Kidney epithelial cell (primary cell): ENCODE measurements around the gene EIF1B. TPM values are rescaled to one million over a fixed set of nuclear protein-coding genes. Genes with fewer than 3 reads are reported as not detected.

Source experiments
- DNase-seq: peaks from one replicate; pipeline ENCODE4 v3.0.0-alpha.2; 2010; ENCODE audit warnings: low read depth
- H3K27me3 ChIP-seq: 2 replicates; pipeline ENCODE4 v1.6.0; 2011; ENCODE audit warnings: low read length; ENCODE audit not compliant: control insufficient read depth, insufficient read depth
- H3K36me3 ChIP-seq: 2 replicates; pipeline ENCODE4 v1.5.1; 2011; ENCODE audit warnings: low read length; ENCODE audit not compliant: control insufficient read depth, insufficient read depth
- H3K4me3 ChIP-seq: 2 replicates; pipeline ENCODE4 v1.5.1; 2011; ENCODE audit warnings: low read depth, mild to moderate bottlenecking, control low read depth, low read length
- total RNA-seq: library from RNA; depleted of rRNA; stranded (reverse); fragments of >200 nt; gene quantifications from 2 replicates; pipeline ENCODE4 v1.2.3, GENCODE V29; 2015
- TF ChIP-seq, protein P1 (sequence below): IDR thresholded peaks from 2 replicates; pipeline ENCODE4 v1.5.1; 2011; ENCODE audit warnings: mild to moderate bottlenecking, moderate library complexity, low read length, control low read depth, inconsistent platforms; ENCODE audit not compliant: insufficient read depth, poor library complexity, severe bottlenecking

The EIF1B gene
- total RNA-seq, 1 donor from 2014 or later = 38.1 TPM

DNA sequence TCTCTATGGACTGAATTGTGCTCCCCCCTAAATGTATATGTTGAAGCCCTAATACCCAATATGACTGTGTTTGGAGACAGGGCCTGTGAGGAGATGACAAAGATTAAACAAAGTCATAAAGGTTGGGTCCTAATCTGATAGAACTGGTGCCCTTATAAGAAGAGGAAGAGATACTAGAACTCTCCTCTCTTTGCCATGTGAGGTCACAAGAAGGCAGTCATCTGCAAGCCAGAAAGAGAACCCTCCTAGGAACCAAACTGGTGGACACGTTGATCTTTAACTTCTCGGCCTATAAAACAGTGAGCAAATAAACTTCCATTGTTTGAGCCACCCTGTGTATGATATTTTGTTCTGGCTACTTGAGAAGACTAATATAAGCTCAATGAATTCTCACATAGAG is 45.9 kb downstream of the EIF1B start:
- H3K27me3 ChIP-seq = no peaks in the 10 kb centered on the region
- H3K4me3 ChIP-seq = no peak overlapping the region
- no peaks in the 10 kb centered on the region for H3K36me3 ChIP-seq
- no peak for DNase-seq
- TF ChIP-seq, protein P1, sequence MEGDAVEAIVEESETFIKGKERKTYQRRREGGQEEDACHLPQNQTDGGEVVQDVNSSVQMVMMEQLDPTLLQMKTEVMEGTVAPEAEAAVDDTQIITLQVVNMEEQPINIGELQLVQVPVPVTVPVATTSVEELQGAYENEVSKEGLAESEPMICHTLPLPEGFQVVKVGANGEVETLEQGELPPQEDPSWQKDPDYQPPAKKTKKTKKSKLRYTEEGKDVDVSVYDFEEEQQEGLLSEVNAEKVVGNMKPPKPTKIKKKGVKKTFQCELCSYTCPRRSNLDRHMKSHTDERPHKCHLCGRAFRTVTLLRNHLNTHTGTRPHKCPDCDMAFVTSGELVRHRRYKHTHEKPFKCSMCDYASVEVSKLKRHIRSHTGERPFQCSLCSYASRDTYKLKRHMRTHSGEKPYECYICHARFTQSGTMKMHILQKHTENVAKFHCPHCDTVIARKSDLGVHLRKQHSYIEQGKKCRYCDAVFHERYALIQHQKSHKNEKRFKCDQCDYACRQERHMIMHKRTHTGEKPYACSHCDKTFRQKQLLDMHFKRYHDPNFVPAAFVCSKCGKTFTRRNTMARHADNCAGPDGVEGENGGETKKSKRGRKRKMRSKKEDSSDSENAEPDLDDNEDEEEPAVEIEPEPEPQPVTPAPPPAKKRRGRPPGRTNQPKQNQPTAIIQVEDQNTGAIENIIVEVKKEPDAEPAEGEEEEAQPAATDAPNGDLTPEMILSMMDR = no peak

DNA sequence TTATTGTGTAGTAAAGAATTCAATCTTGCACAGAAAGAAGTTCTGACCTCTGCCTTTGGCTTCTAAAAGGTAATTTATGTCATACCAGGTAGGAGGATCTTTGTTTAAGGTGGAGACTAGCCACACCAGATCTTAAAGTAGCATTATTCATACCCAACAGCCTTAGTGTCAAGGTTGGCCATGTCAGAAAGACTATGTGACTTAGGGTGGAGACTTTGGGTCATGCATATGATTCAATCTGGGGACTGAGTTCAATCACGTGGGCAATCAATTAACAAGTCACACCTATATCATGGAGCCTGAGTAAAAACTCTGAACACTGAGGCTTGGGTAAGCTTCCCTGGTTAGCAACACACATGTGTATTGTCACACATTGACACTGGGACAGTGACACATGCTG is 48.9 kb downstream of the EIF1B start:
- TF ChIP-seq, protein P1 = no peak
- Histone ChIP-seq H3K4me3 (no peak overlapping the region), H3K27me3 (no peaks in the 10 kb centered on the region), H3K36me3 (no peaks in the 10 kb centered on the region)
- no peak for DNase-seq

Other genes starting within 250 kb of the EIF1B start
- 0.21 and 0.29 TPM in 2 replicates for gene ENTPD3, start 77.5 kb downstream of the EIF1B start, total RNA-seq
- 576 and 649 TPM in 2 replicates for gene RPL14, start 147.6 kb downstream of the EIF1B start, total RNA-seq
- 4.3 and 5.1 TPM in 2 replicates for gene ZNF619, start 167.4 kb downstream of the EIF1B start, total RNA-seq
- 6.2 and 10.8 TPM in 2 replicates for gene ZNF620, start 196.3 kb downstream of the EIF1B start, total RNA-seq
- gene ZNF621, start 215.3 kb downstream of the EIF1B start, total RNA-seq = 24.4 and 24.6 TPM in 2 replicates